ENCODE results near the gene CLEC20A.

DNA sequence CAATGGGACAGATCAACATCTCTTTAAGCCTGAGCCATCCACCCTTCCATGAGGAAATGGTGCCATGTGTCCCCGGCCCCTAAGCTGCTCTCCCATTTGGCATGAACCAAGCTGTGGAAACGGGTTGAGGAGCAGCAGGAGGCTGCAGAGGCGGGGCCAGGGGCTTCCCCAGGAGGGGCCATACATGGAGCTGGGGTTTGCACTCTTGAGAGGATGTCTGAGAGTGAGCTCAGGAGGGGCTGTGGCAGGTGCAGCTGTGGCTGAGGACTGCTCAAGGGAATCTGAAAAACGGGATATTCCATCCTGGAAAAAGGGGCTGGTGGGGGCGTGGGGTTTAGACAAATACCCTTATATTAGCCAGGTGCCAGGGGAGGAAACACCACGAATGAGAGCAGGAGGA lies 7.1 kb upstream of the CLEC20A start:
- TF ChIP-seq CTCF (conservative IDR thresholded peaks at IDR 0.05) (no peak), EZH2 (IDR thresholded peaks at IDR 0.05; ENCODE audit: low read depth) (no peak)
